K562 treated with DMSO at 1 percent for 12 hours (cell line): ENCODE measurements around the gene CDC20. TPM values are rescaled to one million over a fixed set of nuclear protein-coding genes. Genes with fewer than 3 reads are reported as not detected.

Source experiments
- total RNA-seq: library from RNA; unstranded; fragments of 300-600 nt; gene quantifications from 2 replicates; pipeline ENCODE4 v1.2.3, GENCODE V29; 2022; ENCODE audit not compliant: insufficient read depth

The CDC20 gene
- 133 and 164 TPM in 2 replicates for total RNA-seq

DNA sequence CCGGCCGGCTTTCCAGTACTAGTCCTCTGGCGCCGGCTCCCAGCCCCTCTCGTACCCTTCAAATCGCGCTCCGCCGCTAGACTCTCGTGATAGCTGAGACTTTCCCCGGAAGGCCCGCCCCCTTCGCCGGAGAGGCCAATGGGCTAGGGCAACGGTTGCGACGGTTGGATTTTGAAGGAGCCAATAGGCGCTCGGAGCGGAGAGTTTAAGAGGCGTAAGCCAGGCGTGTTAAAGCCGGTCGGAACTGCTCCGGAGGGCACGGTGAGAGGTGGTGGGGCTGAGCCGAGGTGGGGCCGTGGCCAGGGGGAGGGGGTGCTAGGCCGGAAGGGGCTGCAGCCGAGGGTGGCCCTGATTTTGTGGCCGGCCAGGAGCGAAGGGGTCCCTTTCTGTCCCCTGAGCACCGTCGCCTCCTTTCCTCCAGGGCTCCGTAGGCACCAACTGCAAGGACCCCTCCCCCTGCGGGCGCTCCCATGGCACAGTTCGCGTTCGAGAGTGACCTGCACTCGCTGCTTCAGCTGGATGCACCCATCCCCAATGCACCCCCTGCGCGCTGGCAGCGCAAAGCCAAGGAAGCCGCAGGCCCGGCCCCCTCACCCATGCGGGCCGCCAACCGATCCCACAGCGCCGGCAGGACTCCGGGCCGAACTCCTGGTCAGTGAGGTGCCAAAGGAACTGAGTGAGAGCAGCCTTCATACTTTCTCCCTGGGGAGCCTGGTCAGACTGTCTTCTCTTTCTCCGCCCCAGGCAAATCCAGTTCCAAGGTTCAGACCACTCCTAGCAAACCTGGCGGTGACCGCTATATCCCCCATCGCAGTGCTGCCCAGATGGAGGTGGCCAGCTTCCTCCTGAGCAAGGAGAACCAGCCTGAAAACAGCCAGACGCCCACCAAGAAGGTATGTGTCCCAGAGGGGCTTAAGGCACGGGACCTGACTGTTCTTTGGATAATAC, at the start of gene CDC20:
CDC20 (plus strand) TSS at position 236 of the 948 bp plus-strand sequence; CDS start at position 471, 235 bp downstream.

GRCh38 chr1:43337588-43337987, 21.2 kb upstream of the CDC20 start, which contains the start of gene MPL:
Gene MPL (plus strand): TSS chr1:43337818. CDS start chr1:43337849, 31 bp downstream.

DNA sequence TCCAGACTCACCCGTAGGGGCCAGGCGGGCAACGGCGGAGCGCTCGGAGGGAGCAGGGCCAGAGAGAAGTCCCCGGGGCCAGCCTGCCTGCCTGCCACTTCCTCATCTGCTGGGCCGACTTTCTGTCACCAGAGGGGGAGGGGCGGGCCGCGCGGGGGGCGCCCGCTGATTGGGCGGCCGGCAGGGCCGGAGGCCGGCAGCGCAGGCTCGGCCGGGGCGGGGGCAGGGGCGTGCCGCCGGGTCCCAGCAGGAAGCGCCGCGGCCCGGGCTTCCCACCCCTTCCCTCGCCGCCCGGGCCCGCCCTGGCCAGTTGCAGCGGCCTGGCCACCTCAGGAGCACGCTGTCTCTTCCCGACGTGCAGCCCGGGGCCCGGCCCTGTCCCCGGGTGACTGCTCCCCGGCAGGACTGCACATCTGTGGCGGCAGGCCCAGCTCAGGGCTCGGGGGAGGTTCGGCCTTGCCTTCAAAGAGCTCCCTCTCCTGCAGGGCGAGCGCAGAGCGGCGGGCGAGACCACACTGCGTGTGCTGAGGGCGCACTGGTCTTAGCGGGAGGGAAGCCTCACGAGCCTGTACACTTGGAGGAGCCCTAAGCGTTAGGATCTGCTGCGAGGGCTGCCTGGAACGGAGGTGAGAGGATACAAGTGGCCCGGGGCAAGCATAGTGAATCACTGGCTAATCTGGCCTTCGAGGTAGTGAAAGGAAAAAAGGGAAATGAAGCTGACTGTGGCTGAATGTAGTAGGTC, 9.3 kb downstream of the CDC20 start, which contains the start of gene ELOVL1:
ELOVL1 (minus strand) TSS at position 108 of the 742 bp plus-strand sequence. CDS start 2,402 bp downstream, outside the sequence.

DNA sequence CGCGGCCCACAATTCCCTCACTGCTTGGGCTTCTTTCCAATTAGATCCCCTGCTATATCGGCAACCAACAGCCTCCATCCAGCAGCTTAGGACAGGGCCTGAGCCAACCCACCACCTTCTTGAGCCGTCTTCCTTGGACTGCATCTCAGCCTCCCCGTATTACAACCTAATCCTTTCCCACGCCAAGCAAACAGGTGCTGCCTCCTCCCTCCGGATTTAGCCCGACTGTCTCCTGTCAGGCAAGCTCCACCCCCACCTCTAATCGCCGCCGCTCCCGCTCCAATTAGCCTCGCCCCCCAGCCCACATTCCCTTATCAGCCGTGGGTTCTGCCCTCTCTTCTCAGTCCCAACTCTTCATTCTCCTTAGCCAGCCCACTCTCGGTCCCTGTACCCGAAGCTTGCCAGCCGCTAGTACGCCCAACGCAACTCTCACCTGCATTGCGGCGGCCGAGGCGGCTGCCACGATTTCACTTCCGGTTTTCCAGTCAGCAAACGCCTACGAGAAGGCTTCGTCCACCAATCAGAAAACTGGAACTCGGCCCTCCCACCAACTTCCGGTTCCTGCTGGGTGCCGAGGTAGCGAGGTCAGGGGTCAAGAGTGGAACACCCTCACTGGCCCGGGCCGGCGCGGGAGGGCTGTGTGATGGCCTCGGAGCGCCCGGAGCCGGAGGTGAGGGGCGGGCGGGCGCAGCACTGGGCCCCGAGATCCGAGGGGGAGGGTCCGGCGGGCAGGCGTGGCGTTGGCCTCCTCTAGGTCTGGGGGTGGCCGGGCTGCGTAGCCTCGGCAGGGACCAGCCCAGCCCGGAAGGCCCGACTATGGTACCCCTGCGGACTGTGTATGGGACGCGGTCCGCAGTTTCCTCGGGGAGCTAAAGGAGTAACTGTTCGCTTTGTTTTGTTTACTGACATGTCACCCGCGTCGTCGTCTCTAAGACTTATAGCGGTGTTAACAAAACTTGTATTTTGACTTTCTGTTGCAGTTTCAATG, 30.8 kb downstream of the CDC20 start, which contains the start of the genes MED8 and SZT2:
MED8 (minus strand) TSS at position 475 of the 988 bp plus-strand sequence; CDS start at position 439, 36 bp downstream.
SZT2 (plus strand) TSS at position 574 of the 988 bp plus-strand sequence; CDS start at position 644, 70 bp downstream.

Other genes starting within 250 kb of the CDC20 start
- gene EBNA1BP2, start 186.7 kb upstream of the CDC20 start, total RNA-seq, result 79.3 and 83.8 TPM in 2 replicates
- gene CFAP57, start 186.7 kb upstream of the CDC20 start, total RNA-seq, result not detected in 2 replicates
- gene TMEM125, start 89.0 kb upstream of the CDC20 start, total RNA-seq, result 0.37 and 0.49 TPM in 2 replicates
- gene C1orf210, start 73.4 kb upstream of the CDC20 start, total RNA-seq, result not detected in 2 replicates
- gene TIE1, start 58.0 kb upstream of the CDC20 start, total RNA-seq, result not detected in 2 replicates
- not detected in 2 replicates for gene MPL, start 21.2 kb upstream of the CDC20 start, total RNA-seq
- gene ELOVL1, start 9.0 kb downstream of the CDC20 start, total RNA-seq, result 85.5 and 124 TPM in 2 replicates
- gene MED8, start 30.8 kb downstream of the CDC20 start, total RNA-seq, result 53.9 and 68.7 TPM in 2 replicates
- gene SZT2, start 30.9 kb downstream of the CDC20 start, total RNA-seq, result 7.7 and 29.5 TPM in 2 replicates
- 8.6 and 12.1 TPM in 2 replicates for gene HYI, start 95.0 kb downstream of the CDC20 start, total RNA-seq
- 0.82 and 4.7 TPM in 2 replicates for gene PTPRF, start 171.9 kb downstream of the CDC20 start, total RNA-seq